Thyroid gland (tissue), 4 donors: ENCODE results near the gene DRD2. TPM values are rescaled to one million over a fixed set of nuclear protein-coding genes. Genes with fewer than 3 reads are reported as not detected.

Source experiments
- DNase-seq, 2 donors: peaks; one replicate each; pipeline ENCODE4 v3.0.0-alpha.2; 2019
- H3K27ac ChIP-seq, 3 donors: fragments of 200-600 bp; sonication (generic); 1 replicate in 2 of 3; 2 replicates in 1 of 3; pipeline ENCODE4 v1.5.1; 2016 to 2019; ENCODE audit warnings: mild to moderate bottlenecking in 1 of 3, moderate library complexity in 1 of 3
- H3K27me3 ChIP-seq: fragments of 200-600 bp; sonication (generic); one replicate; pipeline ENCODE4 v1.5.1; 2019
- H3K36me3 ChIP-seq, 2 donors: fragments of 200-600 bp; sonication (generic); one replicate each; pipeline ENCODE4 v1.5.1; 2016 to 2019
- H3K4me1 ChIP-seq, 2 donors: fragments of 200-600 bp; sonication (generic); one replicate each; pipeline ENCODE4 v1.5.1; 2017 to 2019
- H3K4me3 ChIP-seq, 3 donors: fragments of 200-600 bp; sonication (generic); replicated peaks in 1 of 3; 1 replicate in 2 of 3; 2 replicates in 1 of 3; pipeline ENCODE4 v1.5.1; 2016; ENCODE audit warnings: mild to moderate bottlenecking in 1 of 3
- H3K9me3 ChIP-seq: fragments of 200-600 bp; sonication (generic); one replicate; pipeline ENCODE4 v1.5.1; 2017
- CTCF ChIP-seq, 6 experiments: fragments of 200-600 bp in 3 of 6; fragments of 450-650 bp in 3 of 6; sonication (generic) in 3 of 6; IDR thresholded peaks; one replicate each; pipeline ENCODE4 v1.5.1; 2016 to 2019; ENCODE audit warnings: antibody characterized with exemption in 6 of 6, mild to moderate bottlenecking in 2 of 6, inconsistent platforms in 1 of 6, moderate library complexity in 1 of 6
- POLR2A ChIP-seq, 2 donors: fragments of 450-650 bp; IDR thresholded peaks; one replicate each; pipeline ENCODE4 v1.6.1; 2017; ENCODE audit warnings: antibody characterized with exemption in 2 of 2, mild to moderate bottlenecking in 2 of 2, moderate library complexity in 1 of 2
- WGBS, 2 donors: methylation state at CpG; one replicate each; pipeline ENCODE4 v1.1.5; 2017; 5-methylcytosine and 5-hydroxymethylcytosine counted together
- intact Hi-C: fragments of 100-400 bp; cut with DNase I; formaldehyde crosslinking; loops from one replicate; pipeline ENCODE4 v1.15.1; 2023
- total RNA-seq, 4 donors: library from RNA; depleted of rRNA; stranded (reverse); fragments of >200 nt; gene quantifications; one replicate each; pipeline ENCODE4 v1.2.3, GENCODE V29; 2016

The DRD2 gene
- total RNA-seq, 4 donors from 2014 or later: 0.20 TPM; not detected in 3

GRCh38 chr11:113436672-113437252, 38.4 kb downstream of the DRD2 start:
- Histone ChIP-seq H3K27ac (no peak overlapping the region), H3K4me1 (peaks cover 7 to 9% of the 10 kb centered on the region in 2 donors), H3K27me3 (no peaks in the 10 kb centered on the region), H3K36me3 (no peaks in the 10 kb centered on the region), H3K4me3 (no peak overlapping the region), H3K9me3 (no peaks in the 10 kb centered on the region)
- no peak for TF ChIP-seq CTCF (IDR thresholded peaks at IDR 0.05)
- no peak for TF ChIP-seq POLR2A (IDR thresholded peaks at IDR 0.05)
- 71 to 77% methylated on average over 6 of the region's 6 CpGs for WGBS, 2 donors
- intact Hi-C loops: no loop called here
- no peak for DNase-seq

GRCh38 chr11:113435190-113435968, 39.8 kb downstream of the DRD2 start:
- 87 to 96% methylated on average over 8 of the region's 8 CpGs for WGBS, 2 donors
- Histone ChIP-seq H3K4me1 (peaks cover 7 to 9% of the 10 kb centered on the region in 2 donors), H3K36me3 (no peaks in the 10 kb centered on the region), H3K4me3 (no peak overlapping the region), H3K27ac (no peak overlapping the region), H3K9me3 (no peaks in the 10 kb centered on the region), H3K27me3 (no peaks in the 10 kb centered on the region)
- TF ChIP-seq CTCF (IDR thresholded peaks at IDR 0.05) (no peak), POLR2A (IDR thresholded peaks at IDR 0.05) (no peak)
- DNase-seq: peak in 1 of 2 donors; percentile 9
- intact Hi-C loops: no loop called here

GRCh38 chr11:113431746-113432145, 43.5 kb downstream of the DRD2 start:
- no peak for DNase-seq
- no peak overlapping the region for H3K4me3 ChIP-seq
- no peak for TF ChIP-seq POLR2A (IDR thresholded peaks at IDR 0.05)
- no peak for TF ChIP-seq CTCF (IDR thresholded peaks at IDR 0.05)
- no peak overlapping the region for H3K27ac ChIP-seq
- H3K4me1 ChIP-seq: peaks cover 7 to 9% of the 10 kb centered on the region in 2 donors
- intact Hi-C loops: no loop called here
- H3K36me3 ChIP-seq: no peaks in the 10 kb centered on the region
- H3K9me3 ChIP-seq: no peaks in the 10 kb centered on the region
- no peaks in the 10 kb centered on the region for H3K27me3 ChIP-seq
- WGBS, 2 donors: 87 to 90% methylated on average over 4 of the region's 4 CpGs

GRCh38 chr11:113426686-113427085, 48.5 kb downstream of the DRD2 start:
- H3K36me3 ChIP-seq: no peaks in the 10 kb centered on the region
- no peak overlapping the region for H3K4me3 ChIP-seq
- H3K4me1 ChIP-seq: no peaks in the 10 kb centered on the region
- 92 to 93% methylated on average over 6 of the region's 6 CpGs for WGBS, 2 donors
- TF ChIP-seq CTCF (IDR thresholded peaks at IDR 0.05): no peak
- TF ChIP-seq POLR2A (IDR thresholded peaks at IDR 0.05): no peak
- H3K27ac ChIP-seq: no peak overlapping the region
- H3K27me3 ChIP-seq: no peaks in the 10 kb centered on the region
- no peak for DNase-seq
- intact Hi-C loops: no loop called here
- H3K9me3 ChIP-seq: no peaks in the 10 kb centered on the region

GRCh38 chr11:113420808-113421207, 54.4 kb downstream of the DRD2 start:
- no peak overlapping the region for H3K4me3 ChIP-seq
- 43 to 59% methylated on average over 2 of the region's 2 CpGs for WGBS, 2 donors
- H3K4me1 ChIP-seq: no peaks in the 10 kb centered on the region
- H3K27me3 ChIP-seq: no peaks in the 10 kb centered on the region
- no peak overlapping the region for H3K27ac ChIP-seq
- H3K36me3 ChIP-seq: no peaks in the 10 kb centered on the region
- no peak for TF ChIP-seq CTCF (IDR thresholded peaks at IDR 0.05)
- no peak for TF ChIP-seq POLR2A (IDR thresholded peaks at IDR 0.05)
- no peak for DNase-seq
- intact Hi-C loops: no loop called here
- H3K9me3 ChIP-seq: no peaks in the 10 kb centered on the region
